MCF 10A (cell line): ENCODE data around the gene PDF. TPM values are rescaled to one million over a fixed set of nuclear protein-coding genes. Genes with fewer than 3 reads are reported as not detected.

Source experiments
- BruUV-seq: library from RNA; stranded (reverse); fragments of 400-500 nt; replicated peaks from 2 replicates; lab custom pipeline; 2021; lab: Mats Ljungman, UMichigan
- CTCF ChIA-PET: fragments of 300-600 bp; sonication (Branson Sonifier 250); formaldehyde crosslinking; extraction: SDS; loops from one replicate; lab custom pipeline; 2021; ENCODE audit warnings: antibody characterized with exemption, inconsistent platforms; lab: Yijun Ruan, JAX
- POLR2A ChIA-PET: fragments of 300-600, 350-650 bp; sonication (Branson Sonifier 250); formaldehyde crosslinking; extraction: SDS; loops from one replicate; lab custom pipeline; 2020; ENCODE audit warnings: antibody characterized with exemption, inconsistent platforms; lab: Yijun Ruan, JAX
- DNase-seq: peaks from one replicate; pipeline ENCODE4 v3.0.0-alpha.2; 2018; ENCODE audit not compliant: unreplicated experiment
- H3K27ac Mint-ChIP-seq: one replicate; pipeline ENCODE4 v1.8.0; 2022; ENCODE audit warnings: mild to moderate bottlenecking, low read depth, mixed read lengths; ENCODE audit not compliant: unreplicated experiment
- H3K27me3 Mint-ChIP-seq: one replicate; pipeline ENCODE4 v1.8.0; 2022; ENCODE audit warnings: mixed read lengths; ENCODE audit not compliant: insufficient read depth, unreplicated experiment
- H3K36me3 Mint-ChIP-seq: one replicate; pipeline ENCODE4 v1.8.0; 2022; ENCODE audit warnings: mild to moderate bottlenecking, moderate library complexity, mixed read lengths; ENCODE audit not compliant: insufficient read depth, unreplicated experiment
- H3K4me1 Mint-ChIP-seq: one replicate; pipeline ENCODE4 v1.8.0; 2022; ENCODE audit warnings: mixed read lengths; ENCODE audit not compliant: insufficient read depth, unreplicated experiment
- H3K4me3 Mint-ChIP-seq: one replicate; pipeline ENCODE4 v1.8.0; 2022; ENCODE audit warnings: mild to moderate bottlenecking, moderate library complexity, mixed read lengths; ENCODE audit not compliant: unreplicated experiment
- H3K9me3 Mint-ChIP-seq: one replicate; pipeline ENCODE4 v1.8.0; 2022; ENCODE audit warnings: mixed read lengths; ENCODE audit not compliant: unreplicated experiment
- intact Hi-C: fragments of 100-400 bp; cut with micrococcal nuclease; formaldehyde crosslinking; loops from 2 replicates; pipeline ENCODE4 v1.14.1; 2022
- total RNA-seq: library from RNA; stranded (reverse); gene quantifications from 2 replicates; pipeline ENCODE4 v1.2.3, GENCODE V29; 2022
- TF ChIP-seq, protein P1 (sequence below): fragments of 200-600 bp; IDR thresholded peaks from one replicate; pipeline ENCODE4 v1.8.0; 2022; ENCODE audit warnings: antibody characterized with exemption, mild to moderate bottlenecking; ENCODE audit not compliant: unreplicated experiment

Gene PDF
- total RNA-seq, 1 experiment from 2014 or later = 24.8 TPM

DNA sequence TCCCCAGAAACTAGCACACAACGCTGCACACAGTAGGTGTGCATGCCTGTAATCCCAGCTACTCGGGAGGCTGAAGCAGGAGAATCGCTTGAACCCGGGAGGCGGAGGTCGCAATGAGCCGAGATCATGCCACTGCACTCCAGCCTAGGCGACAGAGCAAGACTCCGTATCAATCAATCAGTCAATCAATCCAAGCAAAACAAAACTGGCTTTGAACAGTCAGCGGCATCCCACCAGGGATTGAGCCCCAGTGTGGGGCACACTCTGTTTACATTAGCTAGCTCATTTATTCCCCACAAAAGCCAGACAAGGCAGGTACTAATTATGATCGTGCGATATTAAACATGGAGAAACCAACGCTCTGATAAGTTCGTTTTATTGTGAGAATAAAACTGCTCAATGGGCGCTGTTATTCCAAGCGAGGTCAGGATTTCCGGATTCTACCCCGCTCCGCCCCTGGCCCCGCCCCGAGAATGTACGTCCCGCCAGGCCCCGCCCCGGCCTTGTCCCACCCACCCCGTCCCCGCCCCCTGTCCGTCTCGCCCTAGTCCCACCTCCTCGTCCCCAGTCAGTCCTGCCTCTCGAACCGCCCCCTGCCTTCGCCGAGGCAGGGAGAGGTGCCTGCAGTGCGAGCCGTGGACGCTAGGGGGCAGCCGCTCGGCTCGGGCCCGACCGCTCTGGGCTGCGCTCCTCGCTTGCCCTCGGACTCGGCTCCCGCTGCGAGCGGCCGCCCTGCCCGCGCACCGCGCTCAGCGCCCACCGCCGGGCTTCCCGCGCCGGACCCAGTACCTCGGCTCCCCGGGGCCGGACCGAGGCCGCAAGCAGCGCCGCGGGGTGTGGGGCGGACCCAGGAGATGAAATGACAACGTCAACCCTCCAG, 19.5 kb downstream of the PDF start, which contains the start of gene VPS4A:
Gene VPS4A, plus strand, starts transcription at position 698 of the 880 bp plus-strand sequence. Its CDS starts 162 bp downstream, at position 860.
- intact Hi-C loops = loop anchor here (1.0 kb wide), 1 partner anchor 161 kb away; no protein-coding TSS in a partner anchor
- Mint-ChIP-seq H3K27me3 (no peaks in the 10 kb centered on the region), H3K27ac (peak within 1 kb of the TSS; percentile 89), H3K4me3 (peak within 1 kb of the TSS; percentile 91), H3K9me3 (no peaks in the 10 kb centered on the region), H3K4me1 (peaks cover 16% of the 10 kb centered on the region), H3K36me3 (peaks cover 21% of the 10 kb centered on the region)
- CTCF ChIA-PET = interaction anchor here (0.6 to 1.9 kb wide), 12 partner anchors 10 to 782 kb away, joined by 3 to 15 read pairs (median 4); no protein-coding TSS in a partner anchor
- BruUV-seq = TSS peak; percentile 58
- peak; percentile 95 for DNase-seq
- TF ChIP-seq, protein P1, sequence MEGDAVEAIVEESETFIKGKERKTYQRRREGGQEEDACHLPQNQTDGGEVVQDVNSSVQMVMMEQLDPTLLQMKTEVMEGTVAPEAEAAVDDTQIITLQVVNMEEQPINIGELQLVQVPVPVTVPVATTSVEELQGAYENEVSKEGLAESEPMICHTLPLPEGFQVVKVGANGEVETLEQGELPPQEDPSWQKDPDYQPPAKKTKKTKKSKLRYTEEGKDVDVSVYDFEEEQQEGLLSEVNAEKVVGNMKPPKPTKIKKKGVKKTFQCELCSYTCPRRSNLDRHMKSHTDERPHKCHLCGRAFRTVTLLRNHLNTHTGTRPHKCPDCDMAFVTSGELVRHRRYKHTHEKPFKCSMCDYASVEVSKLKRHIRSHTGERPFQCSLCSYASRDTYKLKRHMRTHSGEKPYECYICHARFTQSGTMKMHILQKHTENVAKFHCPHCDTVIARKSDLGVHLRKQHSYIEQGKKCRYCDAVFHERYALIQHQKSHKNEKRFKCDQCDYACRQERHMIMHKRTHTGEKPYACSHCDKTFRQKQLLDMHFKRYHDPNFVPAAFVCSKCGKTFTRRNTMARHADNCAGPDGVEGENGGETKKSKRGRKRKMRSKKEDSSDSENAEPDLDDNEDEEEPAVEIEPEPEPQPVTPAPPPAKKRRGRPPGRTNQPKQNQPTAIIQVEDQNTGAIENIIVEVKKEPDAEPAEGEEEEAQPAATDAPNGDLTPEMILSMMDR = peak; percentile 81
- POLR2A ChIA-PET = interaction anchor here (0.8 to 9.1 kb wide), 3 partner anchors 14 to 178 kb away, joined by 4 to 75 read pairs (median 13); partner anchors contain the start of genes CHTF8, PDF and UTP4

DNA sequence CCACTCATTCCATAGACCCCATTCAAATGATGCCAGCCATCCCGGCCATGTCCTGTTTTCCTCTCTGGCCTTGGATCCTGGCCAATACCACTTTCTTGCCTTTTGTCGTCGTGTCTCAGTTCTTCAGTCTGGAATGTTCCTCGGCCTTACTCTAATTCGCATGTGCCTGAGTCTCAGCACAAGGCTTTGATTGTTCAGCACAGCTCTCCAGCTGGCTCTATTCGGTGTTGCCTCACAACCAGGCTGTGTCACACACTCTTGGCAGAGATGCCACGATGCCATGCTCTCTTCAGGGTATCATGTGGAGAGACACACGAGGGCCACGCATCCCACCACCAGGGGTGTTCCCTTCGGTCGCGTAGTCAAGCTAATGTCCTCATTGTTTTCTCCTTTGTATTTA, 21.1 kb downstream of the PDF start:
- POLR2A ChIA-PET = no interaction called here
- intact Hi-C loops = no loop called here
- H3K27me3 Mint-ChIP-seq = no peaks in the 10 kb centered on the region
- H3K4me3 Mint-ChIP-seq = no peak overlapping the region
- peaks cover 16% of the 10 kb centered on the region for H3K4me1 Mint-ChIP-seq
- TF ChIP-seq, protein P1 = no peak
- CTCF ChIA-PET = interaction anchor here (1.1 kb wide), 1 partner anchor 72 kb away, joined by 3 read pairs; no protein-coding TSS in a partner anchor
- H3K27ac Mint-ChIP-seq = no peak overlapping the region
- H3K9me3 Mint-ChIP-seq = no peaks in the 10 kb centered on the region
- BruUV-seq = no TSS peak
- DNase-seq = no peak
- peaks cover 16% of the 10 kb centered on the region for H3K36me3 Mint-ChIP-seq

DNA sequence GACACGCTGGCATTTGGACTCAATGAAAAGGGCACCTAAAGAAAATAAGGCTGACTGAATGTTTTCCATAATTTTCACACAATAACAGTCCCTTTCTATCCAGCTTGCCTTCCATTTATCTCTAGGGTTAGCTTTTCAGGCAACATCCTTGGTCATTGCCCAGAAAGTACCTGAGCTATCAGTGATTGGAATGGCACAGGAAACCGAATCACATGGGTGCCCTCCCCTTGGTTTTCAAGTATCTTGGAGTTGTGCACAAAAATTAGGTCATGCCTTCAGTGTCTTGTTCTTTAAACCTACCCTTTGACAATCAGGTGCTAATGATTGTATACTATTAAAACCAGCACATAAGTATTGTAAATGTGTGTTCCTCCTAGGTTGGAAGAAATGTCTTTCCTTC, 22.5 kb downstream of the PDF start:
- H3K27me3 Mint-ChIP-seq = no peaks in the 10 kb centered on the region
- no peak overlapping the region for H3K4me3 Mint-ChIP-seq
- no peak for DNase-seq
- TF ChIP-seq, protein P1 = no peak
- H3K27ac Mint-ChIP-seq = no peak overlapping the region
- peaks cover 22% of the 10 kb centered on the region for H3K36me3 Mint-ChIP-seq
- ChIA-PET POLR2A (no interaction called here), CTCF (interaction anchor here (1.6 kb wide), 1 partner anchor 11 kb away, joined by 3 read pairs; no protein-coding TSS in a partner anchor)
- no peaks in the 10 kb centered on the region for H3K9me3 Mint-ChIP-seq
- peaks cover 6% of the 10 kb centered on the region for H3K4me1 Mint-ChIP-seq
- BruUV-seq = no TSS peak
- intact Hi-C loops = no loop called here

DNA sequence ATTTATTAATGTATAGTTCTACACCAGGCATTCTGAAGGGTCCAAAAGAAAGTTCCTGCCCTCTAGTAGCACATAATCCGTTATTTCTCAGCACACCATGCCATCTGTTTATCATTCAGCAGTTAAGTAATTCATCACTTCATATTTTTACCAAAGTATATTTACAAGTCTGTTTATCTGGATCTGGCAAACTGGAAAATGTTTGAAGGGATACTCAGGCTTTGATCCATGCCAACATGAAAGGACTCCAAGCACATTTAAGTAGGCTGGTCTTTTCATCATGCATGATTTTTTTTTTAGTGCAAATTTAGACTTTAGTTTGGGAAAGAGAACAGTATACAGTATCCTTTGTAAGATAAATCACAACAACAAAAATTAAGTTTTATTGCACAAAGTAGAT, 23.3 kb downstream of the PDF start:
- Mint-ChIP-seq H3K36me3 (peaks cover 26% of the 10 kb centered on the region), H3K27me3 (no peaks in the 10 kb centered on the region), H3K4me3 (no peak overlapping the region), H3K9me3 (no peaks in the 10 kb centered on the region), H3K4me1 (peaks cover 2% of the 10 kb centered on the region), H3K27ac (no peak overlapping the region)
- no TSS peak for BruUV-seq
- CTCF ChIA-PET = interaction anchor here (1.6 kb wide), 1 partner anchor 11 kb away, joined by 3 read pairs; no protein-coding TSS in a partner anchor
- intact Hi-C loops = no loop called here
- no peak for DNase-seq
- TF ChIP-seq, protein P1 = no peak
- POLR2A ChIA-PET = no interaction called here
